Left cardiac atrium (tissue), 4 donors: ENCODE results near the gene CD36. TPM values are rescaled to one million over a fixed set of nuclear protein-coding genes. Genes with fewer than 3 reads are reported as not detected.
A peak's percentile ranks its signal among the peaks of the same experiment; 100 is the strongest.

Source experiments
- ATAC-seq, 2 donors: fragments of 200-7000 bp; cut with Tn5 transposase; one replicate each; pipeline ENCODE4 v1.9.1; 2020; ENCODE audit warnings: mild to moderate bottlenecking in 2 of 2, moderate library complexity in 2 of 2
- DNase-seq: peaks from one replicate; pipeline ENCODE4 v3.0.0-alpha.2; 2020
- intact Hi-C, 2 donors: fragments of 100-400 bp; cut with DNase I; formaldehyde crosslinking; loops; one replicate each; pipeline versions ENCODE4 v1.14.1 to v1.15.1; 2022 to 2023
- total RNA-seq, 2 donors: library from RNA; stranded (reverse); fragmentation: NEBNext Ultra II Directional; extraction: Animal tissue kit (Norgen Biotek cat#: 25700); gene quantifications; one replicate each; pipeline ENCODE4 v1.2.1, GENCODE V29; 2021
- donor health status: DM: no; HTN: yes; CAD: no.
- donor health status: DM: no; HTN: yes; CAD: no; lungs with severe emphysema.
- donor health status: DM: yes; HTN: yes; CAD: no.
- donor health status: Dilated cardiomyopathy.

CD36 gene
- total RNA-seq, 2 donors from 2014 or later: 760 to 831 TPM

- ATAC-seq (no peak), DNase-seq (no peak)
- intact Hi-C loops: no loop called here
Observed at GRCh38 chr7:80619741-80620140, 18.7 kb upstream of the CD36 start.

GRCh38 chr7:80622541-80622940, 15.9 kb upstream of the CD36 start:
- intact Hi-C loops: no loop called here
- peak in 1 of 2 donors; percentile 54 for ATAC-seq

GRCh38 chr7:80623503-80624252, 14.8 kb upstream of the CD36 start:
- intact Hi-C loops: no loop called here
- DNase-seq: no peak
- ATAC-seq: peak; percentile 70 to 77

More at GRCh38 chr7:80622541-80622940, 15.9 kb upstream of the CD36 start:
- no peak for DNase-seq

GRCh38 chr7:80624763-80625162, 13.7 kb upstream of the CD36 start:
- ATAC-seq (peak; percentile 51 to 54), DNase-seq (no peak)
- intact Hi-C loops: no loop called here

GRCh38 chr7:80629023-80629422, 9.4 kb upstream of the CD36 start:
- intact Hi-C loops: no loop called here
- DNase-seq (no peak), ATAC-seq (no peak)

- ATAC-seq (peak in 1 of 2 donors; percentile 38), DNase-seq (no peak)
- intact Hi-C loops: no loop called here
Observed at GRCh38 chr7:80630608-80631405, 7.6 kb upstream of the CD36 start.

- intact Hi-C loops: no loop called here
- DNase-seq (no peak), ATAC-seq (no peak)
Observed at GRCh38 chr7:80631421-80631820, 7.0 kb upstream of the CD36 start.

- DNase-seq: no peak
- ATAC-seq: no peak
- intact Hi-C loops: no loop called here
Observed at GRCh38 chr7:80632139-80632538, 6.3 kb upstream of the CD36 start.

GRCh38 chr7:80632819-80633218, 5.6 kb upstream of the CD36 start:
- no peak for ATAC-seq
- no peak for DNase-seq
- intact Hi-C loops: no loop called here

GRCh38 chr7:80634505-80634904, 3.9 kb upstream of the CD36 start:
- DNase-seq (no peak), ATAC-seq (peak in 1 of 2 donors; percentile 72)
- intact Hi-C loops: no loop called here

GRCh38 chr7:80635533-80635932, 2.9 kb upstream of the CD36 start:
- intact Hi-C loops: loop anchor here in 1 of 2 donors (5.0 kb wide), 1 partner anchor 33 kb away; no protein-coding TSS in a partner anchor
- ATAC-seq: no peak

GRCh38 chr7:80635998-80636397, 2.4 kb upstream of the CD36 start:
- ATAC-seq: no peak
- intact Hi-C loops: loop anchor here in 1 of 2 donors (5.0 kb wide), 1 partner anchor 34 kb away; no protein-coding TSS in a partner anchor
- no peak for DNase-seq

More at GRCh38 chr7:80635533-80635932, 2.9 kb upstream of the CD36 start:
- no peak for DNase-seq

- ATAC-seq (no peak), DNase-seq (no peak)
- intact Hi-C loops: loop anchor here in 1 of 2 donors (5.0 kb wide), 1 partner anchor 34 kb away; no protein-coding TSS in a partner anchor
Observed at GRCh38 chr7:80636709-80637108, 1.7 kb upstream of the CD36 start.

GRCh38 chr7:80637454-80637853, 988 bp upstream of the CD36 start:
- peak in 1 of 2 donors; percentile 45 for ATAC-seq
- intact Hi-C loops: loop anchor here in 1 of 2 donors (5.0 kb wide), 1 partner anchor 35 kb away; no protein-coding TSS in a partner anchor
- no peak for DNase-seq

GRCh38 chr7:80639011-80639410, 569 bp downstream of the CD36 start:
- no peak for DNase-seq
- intact Hi-C loops: loop anchor here in 1 of 2 donors (5.0 kb wide), 1 partner anchor 37 kb away; no protein-coding TSS in a partner anchor

GRCh38 chr7:80640846-80641245, 2.4 kb downstream of the CD36 start:
- DNase-seq (no peak), ATAC-seq (no peak)
- intact Hi-C loops: no loop called here

More at GRCh38 chr7:80639011-80639410, 569 bp downstream of the CD36 start:
- no peak for ATAC-seq

- no peak for DNase-seq
- intact Hi-C loops: no loop called here
- peak in 1 of 2 donors; percentile 34 for ATAC-seq
Observed at GRCh38 chr7:80641548-80641947, 3.1 kb downstream of the CD36 start.

GRCh38 chr7:80642871-80643270, 4.4 kb downstream of the CD36 start:
- DNase-seq: no peak
- ATAC-seq: peak; percentile 34 to 41
- intact Hi-C loops: no loop called here

GRCh38 chr7:80643336-80643915, 5.0 kb downstream of the CD36 start:
- no peak for DNase-seq
- intact Hi-C loops: no loop called here
- ATAC-seq: no peak

- intact Hi-C loops: no loop called here
- ATAC-seq: no peak
- DNase-seq: no peak
Observed at GRCh38 chr7:80644054-80644453, 5.6 kb downstream of the CD36 start.
